PFSK-1 (cell line): ENCODE results near the gene YWHAG.

Source experiments
- FOXP2 ChIP-seq: optimal IDR thresholded peaks from 2 replicates; pipeline ENCODE3; 2011; ENCODE audit warnings: borderline replicate concordance, control low read depth, inconsistent platforms; ENCODE audit not compliant: insufficient read depth; ENCODE audit errors: extremely low read length, extremely low read depth
- POLR2AphosphoS5 ChIP-seq: IDR thresholded peaks from 2 replicates; pipeline ENCODE4 v1.6.1; 2012; ENCODE audit warnings: low read depth, mild to moderate bottlenecking, control low read depth, low read length, moderate library complexity
- SIN3A ChIP-seq: IDR thresholded peaks from 2 replicates; pipeline ENCODE4 v1.6.1; 2012; ENCODE audit warnings: mild to moderate bottlenecking, low read length, moderate library complexity, borderline replicate concordance; ENCODE audit not compliant: insufficient read depth
- TAF1 ChIP-seq: IDR thresholded peaks from 2 replicates; pipeline ENCODE4 v1.6.1; 2012; ENCODE audit warnings: low read length, control low read depth, borderline replicate concordance; ENCODE audit not compliant: insufficient read depth
- TF ChIP-seq, protein P1 (sequence below), 2 experiments: IDR thresholded peaks; 2 replicates each; pipeline versions ENCODE4 v1.6.1 to v1.8.0; 2011 to 2012; ENCODE audit warnings: low read depth in 2 of 2, low read length in 2 of 2, control low read depth in 1 of 2, inconsistent platforms in 1 of 2, mild to moderate bottlenecking in 1 of 2, moderate library complexity in 1 of 2; ENCODE audit not compliant: insufficient read depth in 1 of 2

The YWHAG gene

GRCh38 chr7:76318488-76319353 lies 40.1 kb downstream of the YWHAG start:
- TF ChIP-seq POLR2AphosphoS5 (peak; percentile 44), TAF1 (no peak)
- TF ChIP-seq, protein P1, sequence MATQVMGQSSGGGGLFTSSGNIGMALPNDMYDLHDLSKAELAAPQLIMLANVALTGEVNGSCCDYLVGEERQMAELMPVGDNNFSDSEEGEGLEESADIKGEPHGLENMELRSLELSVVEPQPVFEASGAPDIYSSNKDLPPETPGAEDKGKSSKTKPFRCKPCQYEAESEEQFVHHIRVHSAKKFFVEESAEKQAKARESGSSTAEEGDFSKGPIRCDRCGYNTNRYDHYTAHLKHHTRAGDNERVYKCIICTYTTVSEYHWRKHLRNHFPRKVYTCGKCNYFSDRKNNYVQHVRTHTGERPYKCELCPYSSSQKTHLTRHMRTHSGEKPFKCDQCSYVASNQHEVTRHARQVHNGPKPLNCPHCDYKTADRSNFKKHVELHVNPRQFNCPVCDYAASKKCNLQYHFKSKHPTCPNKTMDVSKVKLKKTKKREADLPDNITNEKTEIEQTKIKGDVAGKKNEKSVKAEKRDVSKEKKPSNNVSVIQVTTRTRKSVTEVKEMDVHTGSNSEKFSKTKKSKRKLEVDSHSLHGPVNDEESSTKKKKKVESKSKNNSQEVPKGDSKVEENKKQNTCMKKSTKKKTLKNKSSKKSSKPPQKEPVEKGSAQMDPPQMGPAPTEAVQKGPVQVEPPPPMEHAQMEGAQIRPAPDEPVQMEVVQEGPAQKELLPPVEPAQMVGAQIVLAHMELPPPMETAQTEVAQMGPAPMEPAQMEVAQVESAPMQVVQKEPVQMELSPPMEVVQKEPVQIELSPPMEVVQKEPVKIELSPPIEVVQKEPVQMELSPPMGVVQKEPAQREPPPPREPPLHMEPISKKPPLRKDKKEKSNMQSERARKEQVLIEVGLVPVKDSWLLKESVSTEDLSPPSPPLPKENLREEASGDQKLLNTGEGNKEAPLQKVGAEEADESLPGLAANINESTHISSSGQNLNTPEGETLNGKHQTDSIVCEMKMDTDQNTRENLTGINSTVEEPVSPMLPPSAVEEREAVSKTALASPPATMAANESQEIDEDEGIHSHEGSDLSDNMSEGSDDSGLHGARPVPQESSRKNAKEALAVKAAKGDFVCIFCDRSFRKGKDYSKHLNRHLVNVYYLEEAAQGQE (IDR thresholded peaks at IDR 0.05; ENCODE audit: insufficient read depth in 1 of 2, low read depth in 2 of 2, low read length in 2 of 2) = no peak

DNA sequence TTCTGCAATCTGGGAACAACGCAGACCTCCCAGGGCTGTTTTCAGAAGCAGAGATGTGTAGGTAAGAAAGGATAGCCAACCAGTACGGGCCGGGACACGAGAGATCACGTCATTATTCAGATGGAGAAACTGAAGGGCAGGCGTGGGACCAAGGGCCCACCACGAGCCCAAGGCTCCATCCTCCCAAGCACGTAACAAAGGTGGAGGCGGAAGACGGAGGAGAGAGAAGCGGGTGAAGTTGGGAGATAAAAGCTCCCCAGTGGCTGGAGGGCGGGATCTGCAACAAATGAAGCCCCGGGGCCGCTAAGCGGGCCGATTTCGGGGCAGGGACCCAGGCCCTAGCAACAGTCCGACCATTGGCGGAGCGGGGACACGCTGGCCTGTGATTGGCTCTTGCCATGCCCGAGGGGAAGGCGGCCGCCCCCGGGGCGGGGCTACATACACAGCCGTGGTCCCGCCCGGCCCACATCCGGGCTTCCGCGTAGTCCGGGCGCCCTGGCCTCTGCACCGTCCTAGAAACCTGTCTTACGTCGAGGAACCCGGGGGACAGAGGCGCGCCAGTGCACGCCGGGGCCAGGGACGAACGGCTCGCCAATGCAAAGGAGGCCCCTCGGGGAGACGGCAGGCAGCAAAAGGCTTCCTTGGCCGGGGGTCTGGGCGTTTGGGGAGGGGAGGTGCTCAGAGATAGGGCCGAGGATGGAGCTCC lies 40.9 kb downstream of the YWHAG start:
- TF ChIP-seq TAF1 (0 out of 2 replicates have a peak, but pooled peaks have one; percentile 58), POLR2AphosphoS5 (peak; percentile 90), FOXP2 (peak; percentile 74), SIN3A (0 out of 2 replicates have a peak, but pooled peaks have one; percentile 21)
- TF ChIP-seq, protein P1 (IDR thresholded peaks at IDR 0.05; ENCODE audit: insufficient read depth in 1 of 2, low read depth in 2 of 2, low read length in 2 of 2) = no peak

GRCh38 chr7:76316984-76317781 lies 41.6 kb downstream of the YWHAG start:
- TF ChIP-seq POLR2AphosphoS5 (no peak), SIN3A (no peak), TAF1 (no peak), FOXP2 (no peak)
- TF ChIP-seq, protein P1 (IDR thresholded peaks at IDR 0.05; ENCODE audit: insufficient read depth in 1 of 2, low read depth in 2 of 2, low read length in 2 of 2) = no peak

DNA sequence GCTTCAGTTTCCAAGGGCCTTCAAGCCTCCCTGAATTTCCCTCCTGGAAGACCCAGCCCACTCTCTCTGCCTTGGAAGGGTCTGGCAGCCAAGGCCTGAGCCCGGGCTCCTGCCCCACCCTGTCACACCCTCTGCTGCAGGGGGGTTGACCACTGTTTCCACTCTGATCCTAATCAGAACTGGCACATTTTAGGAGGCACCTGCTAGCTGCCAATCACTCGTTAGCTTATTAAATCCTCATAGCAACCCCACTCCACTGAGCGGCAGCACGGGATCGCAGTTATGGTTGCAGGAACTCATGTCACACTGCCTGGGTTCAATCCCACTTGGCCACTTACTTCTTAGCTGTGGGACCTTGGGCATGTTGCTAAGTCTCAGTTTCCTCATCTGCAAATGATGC lies 43.4 kb downstream of the YWHAG start:
- TF ChIP-seq POLR2AphosphoS5 (no peak), FOXP2 (no peak), SIN3A (no peak), TAF1 (no peak)
- TF ChIP-seq, protein P1 (IDR thresholded peaks at IDR 0.05; ENCODE audit: insufficient read depth in 1 of 2, low read depth in 2 of 2, low read length in 2 of 2) = no peak
